A549 treated with DMSO at 1 μM for 4 hours (cell line): ENCODE data around the gene GNS. TPM values are rescaled to one million over a fixed set of nuclear protein-coding genes. Genes with fewer than 3 reads are reported as not detected.

Experiments
- total RNA-seq: library from RNA; stranded (reverse); fragments of 200-300 nt; extraction: Qiagen RNA extraction; gene quantifications from 5 replicates; pipeline ENCODE4 v1.2.3, GENCODE V29; 2022; ENCODE audit warnings: low read depth

GNS gene
- total RNA-seq: 52.3 to 65.5 TPM (median 59.4 TPM) in 5 replicates

DNA sequence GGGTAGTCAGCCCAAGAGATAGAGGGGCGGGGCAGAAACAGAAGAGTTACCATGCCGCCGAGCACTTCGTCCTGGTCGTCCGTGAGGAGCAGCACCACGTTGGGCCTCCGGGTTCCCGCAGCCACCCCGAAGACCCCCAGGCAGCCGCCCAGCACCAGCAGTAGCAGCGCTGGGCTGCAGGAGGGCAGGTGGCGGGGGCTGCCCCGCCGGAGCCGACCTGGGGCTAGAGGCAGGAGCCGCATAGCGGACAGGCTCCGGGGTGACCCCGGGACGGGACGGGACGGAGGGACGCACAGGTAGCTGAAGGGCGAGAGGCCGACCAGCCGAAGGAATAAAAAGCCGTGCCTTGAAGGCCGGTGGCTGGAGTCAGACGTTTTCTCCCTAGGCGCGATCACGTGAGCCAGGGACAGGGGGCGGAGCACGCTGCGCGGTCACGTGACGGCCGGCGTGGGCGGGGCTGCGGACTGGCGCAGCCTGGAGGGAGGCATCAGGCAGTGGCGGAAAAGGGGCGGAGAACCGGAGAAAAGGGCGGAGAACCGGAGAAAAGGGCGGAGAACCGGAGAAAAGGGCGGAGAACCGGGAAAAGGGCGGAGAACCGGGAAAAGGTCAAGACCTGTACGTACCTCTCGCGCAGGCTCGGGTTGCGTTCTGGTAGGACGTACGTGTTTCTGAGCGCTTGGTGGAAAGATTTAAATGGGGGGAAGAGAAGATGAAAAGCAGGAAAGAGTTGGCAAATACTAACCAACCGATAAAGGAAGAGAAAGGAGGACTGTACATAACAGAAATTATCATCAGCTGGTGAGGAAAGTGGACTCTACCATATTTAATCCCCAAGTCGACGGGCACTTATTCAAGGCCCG lies at the start of gene GNS:
Gene GNS, minus strand, starts transcription at position 372 of the 860 bp plus-strand sequence. Its CDS starts 130 bp downstream, at position 242.

Other genes with a start within 250 kb of the GNS start
- gene RASSF3, start 148.9 kb downstream of the GNS start, total RNA-seq: 28.3 to 39.5 TPM (median 33.2 TPM) in 5 replicates
- gene TBC1D30, start 65.2 kb upstream of the GNS start, total RNA-seq: 1.9 to 2.5 TPM (median 2.0 TPM) in 5 replicates